ENCODE data around the gene TRPC6.

Gene TRPC6

DNA sequence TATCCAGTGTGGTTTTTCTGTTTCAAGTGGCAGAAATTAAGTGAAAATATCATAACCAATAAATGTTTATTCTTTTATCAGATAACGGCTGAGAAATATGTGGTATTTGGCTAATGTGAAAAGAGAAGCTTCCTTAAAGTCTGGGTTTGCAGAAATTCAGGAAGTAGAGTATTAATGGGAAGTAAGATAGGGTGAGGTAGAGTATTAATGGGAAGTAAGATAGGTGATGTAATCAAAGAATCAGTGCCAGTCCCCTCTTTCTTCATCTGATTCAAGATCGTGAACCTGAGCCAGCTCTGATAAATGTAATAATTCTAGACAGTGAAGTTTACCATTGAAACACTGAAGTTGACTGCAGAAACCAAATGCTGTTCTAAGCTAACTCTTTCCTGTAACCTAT lies 30.9 kb downstream of the TRPC6 start:
- DNase-seq (ENCODE audit: low read depth) = no peak
- no peak overlapping the region for H3K4me3 ChIP-seq (ENCODE audit: control insufficient read depth, low read depth, low read length)
- TF ChIP-seq, protein P1, sequence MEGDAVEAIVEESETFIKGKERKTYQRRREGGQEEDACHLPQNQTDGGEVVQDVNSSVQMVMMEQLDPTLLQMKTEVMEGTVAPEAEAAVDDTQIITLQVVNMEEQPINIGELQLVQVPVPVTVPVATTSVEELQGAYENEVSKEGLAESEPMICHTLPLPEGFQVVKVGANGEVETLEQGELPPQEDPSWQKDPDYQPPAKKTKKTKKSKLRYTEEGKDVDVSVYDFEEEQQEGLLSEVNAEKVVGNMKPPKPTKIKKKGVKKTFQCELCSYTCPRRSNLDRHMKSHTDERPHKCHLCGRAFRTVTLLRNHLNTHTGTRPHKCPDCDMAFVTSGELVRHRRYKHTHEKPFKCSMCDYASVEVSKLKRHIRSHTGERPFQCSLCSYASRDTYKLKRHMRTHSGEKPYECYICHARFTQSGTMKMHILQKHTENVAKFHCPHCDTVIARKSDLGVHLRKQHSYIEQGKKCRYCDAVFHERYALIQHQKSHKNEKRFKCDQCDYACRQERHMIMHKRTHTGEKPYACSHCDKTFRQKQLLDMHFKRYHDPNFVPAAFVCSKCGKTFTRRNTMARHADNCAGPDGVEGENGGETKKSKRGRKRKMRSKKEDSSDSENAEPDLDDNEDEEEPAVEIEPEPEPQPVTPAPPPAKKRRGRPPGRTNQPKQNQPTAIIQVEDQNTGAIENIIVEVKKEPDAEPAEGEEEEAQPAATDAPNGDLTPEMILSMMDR (IDR thresholded peaks at IDR 0.05; ENCODE audit: control insufficient read depth, insufficient read depth, low read depth, low read length, missing control alignments) = no peak

DNA sequence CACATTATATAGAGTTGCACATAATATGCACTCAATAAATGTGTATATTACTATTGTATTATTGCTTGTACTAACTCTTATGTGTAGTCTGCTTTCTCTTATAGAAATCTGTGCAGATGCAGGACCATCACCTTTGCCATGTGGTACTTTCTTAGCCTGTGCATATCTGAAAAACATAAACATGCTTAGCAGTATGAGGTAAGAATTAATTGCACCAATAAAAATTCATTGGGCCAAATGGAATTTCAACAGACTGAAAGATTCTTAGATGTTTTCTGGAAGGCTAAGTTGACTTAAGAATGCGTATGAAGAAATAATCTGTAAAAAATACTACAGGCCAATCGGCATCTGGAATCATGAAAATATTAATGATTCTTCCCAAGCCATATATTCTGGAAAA lies 55.3 kb downstream of the TRPC6 start:
- H3K4me3 ChIP-seq (ENCODE audit: control insufficient read depth, low read depth, low read length) = no peak overlapping the region
- no peak for DNase-seq (ENCODE audit: low read depth)
- TF ChIP-seq, protein P1 (IDR thresholded peaks at IDR 0.05; ENCODE audit: control insufficient read depth, insufficient read depth, low read depth, low read length, missing control alignments) = no peak

DNA sequence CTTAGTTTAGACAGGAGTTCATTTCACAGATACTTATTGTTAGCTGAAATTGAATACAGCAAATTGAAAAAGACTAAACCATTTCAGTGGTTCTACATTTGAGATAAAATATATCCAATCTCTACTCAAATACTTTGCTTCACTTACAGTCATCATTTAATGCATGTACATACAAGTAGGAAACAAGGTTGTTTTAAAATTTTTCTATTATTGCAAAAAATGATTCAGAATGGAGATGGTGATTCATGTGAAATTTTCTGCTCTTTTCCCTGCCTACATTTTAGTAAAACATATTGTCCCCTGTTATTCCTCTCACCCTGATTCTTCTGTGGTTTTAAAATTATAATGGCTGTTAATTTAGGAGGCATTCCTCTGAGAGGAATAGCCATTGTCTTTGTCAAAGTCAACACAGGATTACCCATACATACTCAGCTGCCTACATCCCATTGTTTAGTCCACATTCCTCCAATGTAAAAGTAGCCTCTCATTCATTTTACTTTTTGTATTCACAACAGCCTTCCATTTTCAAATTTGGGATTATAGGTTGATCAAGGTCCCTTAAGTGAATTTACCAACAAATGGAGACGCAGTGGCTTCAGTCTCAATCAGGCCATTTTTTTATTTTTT lies 60.1 kb downstream of the TRPC6 start:
- H3K4me3 ChIP-seq (ENCODE audit: control insufficient read depth, low read depth, low read length) = no peak overlapping the region
- TF ChIP-seq, protein P1 (IDR thresholded peaks at IDR 0.05; ENCODE audit: control insufficient read depth, insufficient read depth, low read depth, low read length, missing control alignments) = no peak
- no peak for DNase-seq (ENCODE audit: low read depth)

DNA sequence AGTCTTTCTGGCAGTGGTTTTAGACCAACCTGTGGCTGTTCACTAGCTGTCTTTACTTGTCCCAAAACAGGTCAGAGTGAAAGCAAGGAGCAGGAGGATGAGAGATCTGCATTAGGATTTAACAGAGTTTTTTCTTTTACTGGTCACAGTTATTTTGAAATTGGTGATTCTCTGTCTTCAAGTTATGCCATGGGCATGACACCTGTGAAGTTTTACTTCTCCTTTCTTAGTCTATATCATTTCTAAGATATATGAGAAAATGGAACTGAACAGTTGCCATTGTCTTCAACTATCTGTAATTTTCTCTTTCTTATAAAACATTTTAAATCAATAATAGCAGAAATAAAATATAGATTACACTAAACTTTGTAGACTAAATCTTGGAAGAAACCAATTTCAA lies 60.6 kb downstream of the TRPC6 start:
- DNase-seq (ENCODE audit: low read depth) = no peak
- TF ChIP-seq, protein P1 (IDR thresholded peaks at IDR 0.05; ENCODE audit: control insufficient read depth, insufficient read depth, low read depth, low read length, missing control alignments) = no peak
- no peak overlapping the region for H3K4me3 ChIP-seq (ENCODE audit: control insufficient read depth, low read depth, low read length)

DNA sequence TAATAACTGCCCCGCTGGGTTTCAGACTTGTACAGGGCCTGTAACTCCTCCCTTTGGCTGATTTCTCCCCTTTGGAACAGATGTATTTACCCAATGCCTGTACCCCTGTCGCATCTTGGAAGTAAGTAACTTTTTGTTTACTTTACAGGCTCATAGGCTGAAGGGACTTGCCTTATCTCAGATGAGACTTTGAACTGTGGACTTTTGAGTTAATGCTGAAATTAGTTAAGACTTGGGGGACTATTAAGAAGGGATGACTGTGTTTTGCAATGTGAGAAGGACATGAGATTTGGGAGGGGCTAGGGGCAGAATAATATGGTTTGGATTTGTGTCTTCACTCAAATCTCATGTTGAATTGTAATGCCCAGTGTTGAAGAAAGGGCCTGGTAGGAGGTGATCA lies 62.0 kb downstream of the TRPC6 start:
- no peak for DNase-seq (ENCODE audit: low read depth)
- no peak overlapping the region for H3K4me3 ChIP-seq (ENCODE audit: control insufficient read depth, low read depth, low read length)
- TF ChIP-seq, protein P1 (IDR thresholded peaks at IDR 0.05; ENCODE audit: control insufficient read depth, insufficient read depth, low read depth, low read length, missing control alignments) = no peak

DNA sequence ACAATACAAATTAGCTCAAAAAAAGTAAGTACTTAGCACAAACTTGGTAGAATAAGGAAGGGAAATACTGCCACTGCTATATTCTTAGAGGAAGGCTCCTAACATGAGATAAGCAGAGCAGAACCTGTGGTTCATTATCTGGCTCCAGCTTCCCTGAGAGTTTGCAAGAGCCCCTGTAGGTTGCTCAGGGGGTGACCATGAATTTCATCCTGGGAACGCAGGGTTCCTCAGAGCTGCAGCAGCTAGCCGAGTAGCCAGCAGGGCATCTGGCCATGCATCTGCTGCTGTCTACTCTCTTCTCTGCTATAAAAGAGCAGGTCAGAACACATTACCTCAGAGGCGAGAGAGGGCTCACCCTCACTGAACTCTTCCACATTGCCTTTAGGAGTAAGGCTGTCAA lies 67.3 kb downstream of the TRPC6 start:
- no peak for DNase-seq (ENCODE audit: low read depth)
- TF ChIP-seq, protein P1 (IDR thresholded peaks at IDR 0.05; ENCODE audit: control insufficient read depth, insufficient read depth, low read depth, low read length, missing control alignments) = no peak
- no peak overlapping the region for H3K4me3 ChIP-seq (ENCODE audit: control insufficient read depth, low read depth, low read length)

DNA sequence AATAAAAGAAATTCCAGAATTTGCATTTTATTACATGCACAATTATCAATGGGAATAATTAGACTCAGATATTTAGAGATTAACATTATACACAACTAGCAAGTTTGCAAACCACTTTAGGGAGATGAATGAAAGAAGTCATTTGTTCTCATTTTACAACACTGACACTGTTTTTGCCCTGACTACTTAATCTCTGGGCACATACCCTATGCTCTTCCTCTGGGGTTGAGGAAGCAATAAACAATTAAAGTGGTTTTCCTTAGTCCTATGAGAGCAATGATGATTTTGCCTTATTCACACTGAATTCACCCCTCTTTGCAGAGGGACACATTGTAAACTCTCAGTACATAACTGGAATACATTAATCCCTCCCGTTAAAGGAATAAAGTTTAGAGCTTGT lies 72.7 kb downstream of the TRPC6 start:
- no peak overlapping the region for H3K4me3 ChIP-seq (ENCODE audit: control insufficient read depth, low read depth, low read length)
- DNase-seq (ENCODE audit: low read depth) = no peak
- TF ChIP-seq, protein P1 (IDR thresholded peaks at IDR 0.05; ENCODE audit: control insufficient read depth, insufficient read depth, low read depth, low read length, missing control alignments) = no peak
